Lung (tissue), 12 donors: ENCODE data around the gene ART4. TPM values are rescaled to one million over a fixed set of nuclear protein-coding genes. Genes with fewer than 3 reads are reported as not detected.
A peak's percentile ranks its signal among the peaks of the same experiment; 100 is the strongest.

Experiments used
- ATAC-seq: fragments of 200-7000 bp; cut with Tn5 transposase; one replicate; pipeline ENCODE4 v1.9.1; 2020; ENCODE audit warnings: moderate number of reproducible peaks; ENCODE audit not compliant: insufficient read depth, low FRiP score
- DNase-seq, 3 donors: peaks; one replicate each; pipeline ENCODE4 v3.0.0-alpha.2; 2013 to 2017
- H3K27ac ChIP-seq, 2 donors: one replicate each; pipeline ENCODE4 v1.5.1; 2013; ENCODE audit warnings: mild to moderate bottlenecking in 2 of 2, moderate library complexity in 2 of 2, control low read depth in 1 of 2, inconsistent platforms in 1 of 2, low read depth in 1 of 2, low read length in 1 of 2
- H3K27me3 ChIP-seq, 3 donors: one replicate each; pipeline ENCODE4 v1.5.1; 2013; ENCODE audit warnings: low read length in 2 of 3; ENCODE audit not compliant: control insufficient read depth in 3 of 3, insufficient read depth in 3 of 3
- H3K36me3 ChIP-seq, 4 donors: one replicate each; pipeline ENCODE4 v1.5.1; 2013; ENCODE audit warnings: low read length in 4 of 4, mild to moderate bottlenecking in 1 of 4, moderate library complexity in 1 of 4; ENCODE audit not compliant: control insufficient read depth in 4 of 4, insufficient read depth in 4 of 4
- H3K4me1 ChIP-seq, 5 donors: one replicate each; pipeline ENCODE4 v1.5.1; 2013; ENCODE audit warnings: low read length in 5 of 5, mild to moderate bottlenecking in 2 of 5, moderate library complexity in 1 of 5; ENCODE audit not compliant: control insufficient read depth in 5 of 5, insufficient read depth in 5 of 5
- H3K4me3 ChIP-seq: one replicate; pipeline ENCODE4 v1.5.1; 2013; ENCODE audit warnings: mild to moderate bottlenecking, control low read depth, moderate library complexity
- H3K9ac ChIP-seq, 2 donors: one replicate each; pipeline ENCODE4 v1.5.1; 2013; ENCODE audit warnings: low read length in 2 of 2, control low read depth in 1 of 2; ENCODE audit not compliant: insufficient read depth in 1 of 2
- H3K9me3 ChIP-seq, 4 donors: one replicate each; pipeline ENCODE4 v1.5.1; 2013; ENCODE audit warnings: low read length in 3 of 4, mild to moderate bottlenecking in 1 of 4, moderate library complexity in 1 of 4; ENCODE audit not compliant: control insufficient read depth in 4 of 4, insufficient read depth in 3 of 4
- CTCF ChIP-seq: IDR thresholded peaks from 2 replicates; pipeline ENCODE4 v1.5.1; 2012; ENCODE audit warnings: mild to moderate bottlenecking; ENCODE audit errors: control extremely low read depth, extremely low read depth
- WGBS, 2 donors: extraction: QIAGEN DNeasy Blood & Tissue Kit; methylation state at CpG; one replicate each; pipeline ENCODE4 v1.1.7; 2013; 5-methylcytosine and 5-hydroxymethylcytosine counted together
- polyA plus RNA-seq, 2 donors: library from polyadenylated mRNA; stranded (reverse); fragments of 200-250 nt; gene quantifications; one replicate each; pipeline ENCODE4 v1.2.1, GENCODE V29; 2013
- total RNA-seq, 2 donors: library from RNA; depleted of rRNA in 1 of 2; stranded (reverse); fragments of >200 nt in 1 of 2; gene quantifications; one replicate each; pipeline ENCODE4 v1.2.1, GENCODE V29; 2014 to 2021
- donor health status: control.
- donor health status: control.
- donor health status: Bipolar disorder and iron deficiency.
- donor health status: healthy.
- donor health status: DM: yes; HTN: yes; CAD: no.

ART4 gene
- total and polyA plus RNA-seq, 4 donors = 0.76 to 3.1 (median 0.92) TPM

- no peak for TF ChIP-seq CTCF
- Histone ChIP-seq H3K27me3 (no peaks in the 10 kb centered on the region), H3K4me1 (peaks cover 0 to 2% (median 0%) of the 10 kb centered on the region in 5 donors), H3K36me3 (no peaks in the 10 kb centered on the region), H3K9me3 (peaks cover 0 to 2% (median 0%) of the 10 kb centered on the region in 4 donors), H3K27ac (peak overlapping the region in 1 of 2 donors; percentile 1), H3K9ac (no peak overlapping the region), H3K4me3 (no peak overlapping the region)
- DNase-seq (peak in 2 of 3 donors; percentile 19 to 53), ATAC-seq (no peak)
- WGBS, 2 donors = 78 to 91% methylated on average over 5 of the region's 5 CpGs
Measured at GRCh38 chr12:14826491-14826890, 16.8 kb downstream of the ART4 start.

- Histone ChIP-seq H3K4me1 (peaks cover 0 to 2% (median 0%) of the 10 kb centered on the region in 5 donors), H3K27me3 (no peaks in the 10 kb centered on the region), H3K9me3 (peaks cover 0 to 2% (median 0%) of the 10 kb centered on the region in 4 donors), H3K27ac (no peak overlapping the region), H3K36me3 (no peaks in the 10 kb centered on the region), H3K4me3 (no peak overlapping the region), H3K9ac (no peak overlapping the region)
- DNase-seq (no peak), ATAC-seq (no peak)
- no peak for TF ChIP-seq CTCF
Measured at GRCh38 chr12:14825256-14825655, 18.1 kb downstream of the ART4 start.

- Histone ChIP-seq H3K9ac (no peak overlapping the region), H3K4me1 (peaks cover 0 to 2% (median 0%) of the 10 kb centered on the region in 5 donors), H3K9me3 (peaks cover 0 to 2% (median 0%) of the 10 kb centered on the region in 4 donors), H3K36me3 (no peaks in the 10 kb centered on the region), H3K4me3 (no peak overlapping the region), H3K27me3 (no peaks in the 10 kb centered on the region), H3K27ac (no peak overlapping the region)
- no peak for DNase-seq
- no peak for ATAC-seq
- no peak for TF ChIP-seq CTCF
- WGBS, 2 donors = 86 to 94% methylated on average over 1 of the region's 1 CpG
Measured at GRCh38 chr12:14824012-14824634, 19.2 kb downstream of the ART4 start.

GRCh38 chr12:14814014-14814413 lies 29.3 kb downstream of the ART4 start, which contains the start of gene SMCO3:
Gene SMCO3 (minus strand): TSS chr12:14814182. CDS start chr12:14806680, 7,502 bp downstream.
- Histone ChIP-seq H3K27me3 (peaks cover 0 to 5% (median 0%) of the 10 kb centered on the region in 3 donors), H3K4me1 (no peaks in the 10 kb centered on the region), H3K4me3 (no peak within 1 kb of the TSS), H3K27ac (no peak within 1 kb of the TSS), H3K9me3 (no peaks in the 10 kb centered on the region), H3K9ac (peak within 1 kb of the TSS in 1 of 2 donors; percentile 17), H3K36me3 (no peaks in the 10 kb centered on the region)
- DNase-seq = no peak
- 88 to 92% methylated on average over 3 of the region's 3 CpGs for WGBS, 2 donors
- no peak for TF ChIP-seq CTCF
- ATAC-seq = no peak
